Esophagus squamous epithelium (tissue), 4 donors: ENCODE measurements around the gene SMC5.

Experiments used
- POLR2A ChIP-seq, 4 donors: fragments of 450-650 bp; IDR thresholded peaks; one replicate each; pipeline ENCODE4 v1.6.1; 2017; ENCODE audit warnings: antibody characterized with exemption in 4 of 4, mild to moderate bottlenecking in 4 of 4, moderate library complexity in 3 of 4
- TF ChIP-seq, protein P1 (sequence below), 6 experiments: fragments of 450-650 bp in 4 of 6; fragments of 200-600 bp in 2 of 6; sonication (generic) in 2 of 6; IDR thresholded peaks; one replicate each; pipeline ENCODE4 v1.5.1; 2016 to 2019; ENCODE audit warnings: antibody characterized with exemption in 6 of 6, mild to moderate bottlenecking in 4 of 6, moderate library complexity in 4 of 6

DNA sequence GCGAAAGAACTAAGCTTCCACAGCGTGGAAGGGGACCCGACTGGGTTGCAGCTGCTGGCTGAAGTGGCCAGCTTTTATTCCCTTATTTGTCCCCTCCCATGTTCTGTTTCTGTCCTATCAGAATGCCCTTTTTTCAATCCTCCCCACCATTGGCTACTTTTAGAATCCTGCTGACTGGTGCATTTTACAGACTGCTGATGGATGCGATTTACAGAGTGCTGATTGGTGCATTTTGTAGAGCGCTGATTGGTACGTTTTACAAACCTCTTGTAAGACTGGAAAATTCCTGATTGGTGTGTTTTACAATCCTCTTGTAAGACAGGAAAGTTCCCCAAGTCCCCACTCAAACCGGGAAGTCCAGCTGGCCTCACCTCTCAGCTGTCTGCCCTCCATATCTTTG lies 105.0 kb downstream of the SMC5 start:
- TF ChIP-seq, protein P1, sequence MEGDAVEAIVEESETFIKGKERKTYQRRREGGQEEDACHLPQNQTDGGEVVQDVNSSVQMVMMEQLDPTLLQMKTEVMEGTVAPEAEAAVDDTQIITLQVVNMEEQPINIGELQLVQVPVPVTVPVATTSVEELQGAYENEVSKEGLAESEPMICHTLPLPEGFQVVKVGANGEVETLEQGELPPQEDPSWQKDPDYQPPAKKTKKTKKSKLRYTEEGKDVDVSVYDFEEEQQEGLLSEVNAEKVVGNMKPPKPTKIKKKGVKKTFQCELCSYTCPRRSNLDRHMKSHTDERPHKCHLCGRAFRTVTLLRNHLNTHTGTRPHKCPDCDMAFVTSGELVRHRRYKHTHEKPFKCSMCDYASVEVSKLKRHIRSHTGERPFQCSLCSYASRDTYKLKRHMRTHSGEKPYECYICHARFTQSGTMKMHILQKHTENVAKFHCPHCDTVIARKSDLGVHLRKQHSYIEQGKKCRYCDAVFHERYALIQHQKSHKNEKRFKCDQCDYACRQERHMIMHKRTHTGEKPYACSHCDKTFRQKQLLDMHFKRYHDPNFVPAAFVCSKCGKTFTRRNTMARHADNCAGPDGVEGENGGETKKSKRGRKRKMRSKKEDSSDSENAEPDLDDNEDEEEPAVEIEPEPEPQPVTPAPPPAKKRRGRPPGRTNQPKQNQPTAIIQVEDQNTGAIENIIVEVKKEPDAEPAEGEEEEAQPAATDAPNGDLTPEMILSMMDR (IDR thresholded peaks at IDR 0.05), result no peak
- no peak for TF ChIP-seq POLR2A (IDR thresholded peaks at IDR 0.05)
